NCI-H748 treated with DMSO at 0.1 percent for 48 hours (cell line): ENCODE data around the gene ARHGAP22.

ENCODE experiments used
- DNase-seq: peaks from one replicate; lab custom pipeline; 2025; lab: John Stamatoyannopoulos, UW

The ARHGAP22 gene

DNA sequence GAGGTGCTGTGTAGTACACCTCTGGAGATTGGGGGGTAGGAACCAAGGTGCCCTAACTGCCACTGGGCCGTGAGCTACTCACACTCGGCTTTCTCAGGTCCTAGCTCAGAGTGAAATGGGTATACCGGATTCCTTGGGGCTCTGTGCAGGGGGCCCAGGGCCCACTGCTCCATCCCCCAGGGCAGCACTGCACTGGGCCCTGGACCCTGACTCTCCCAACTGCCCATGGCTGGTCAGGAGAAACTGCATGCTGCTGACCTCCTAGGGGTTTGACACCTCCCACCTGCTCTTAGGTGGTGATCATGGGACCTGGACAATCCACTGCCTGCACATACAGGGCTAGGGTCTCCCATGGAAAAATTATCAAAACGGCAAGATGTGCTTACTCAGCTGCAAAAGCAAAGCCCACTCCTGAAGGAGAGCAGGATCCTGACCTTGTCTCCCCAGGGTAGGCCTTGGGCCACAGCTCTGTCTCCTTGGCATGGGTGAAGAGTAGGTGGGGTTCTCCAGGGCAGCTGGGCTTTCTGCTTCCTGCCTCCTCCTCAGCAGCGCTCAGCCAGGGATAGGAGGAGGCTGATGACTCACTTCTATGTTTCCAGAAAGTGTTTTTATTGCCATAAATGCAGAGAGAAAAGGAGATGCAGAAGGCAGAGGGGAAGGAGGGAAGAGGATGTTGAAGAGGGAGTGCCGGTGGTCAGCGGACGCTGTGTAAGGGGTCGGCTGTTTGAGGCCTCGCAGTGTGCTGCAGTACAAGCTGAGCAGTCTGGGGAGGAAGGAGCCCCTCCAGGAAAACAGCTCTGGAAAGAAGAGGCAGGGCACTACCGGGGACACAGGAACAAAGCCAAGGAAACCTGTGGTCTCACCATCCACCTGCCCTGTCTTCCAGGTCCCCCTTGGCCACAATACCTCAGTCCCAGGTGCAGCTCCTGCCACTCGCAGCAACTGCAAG is 107.8 kb downstream of the ARHGAP22 start:
- DNase-seq: no peak

DNA sequence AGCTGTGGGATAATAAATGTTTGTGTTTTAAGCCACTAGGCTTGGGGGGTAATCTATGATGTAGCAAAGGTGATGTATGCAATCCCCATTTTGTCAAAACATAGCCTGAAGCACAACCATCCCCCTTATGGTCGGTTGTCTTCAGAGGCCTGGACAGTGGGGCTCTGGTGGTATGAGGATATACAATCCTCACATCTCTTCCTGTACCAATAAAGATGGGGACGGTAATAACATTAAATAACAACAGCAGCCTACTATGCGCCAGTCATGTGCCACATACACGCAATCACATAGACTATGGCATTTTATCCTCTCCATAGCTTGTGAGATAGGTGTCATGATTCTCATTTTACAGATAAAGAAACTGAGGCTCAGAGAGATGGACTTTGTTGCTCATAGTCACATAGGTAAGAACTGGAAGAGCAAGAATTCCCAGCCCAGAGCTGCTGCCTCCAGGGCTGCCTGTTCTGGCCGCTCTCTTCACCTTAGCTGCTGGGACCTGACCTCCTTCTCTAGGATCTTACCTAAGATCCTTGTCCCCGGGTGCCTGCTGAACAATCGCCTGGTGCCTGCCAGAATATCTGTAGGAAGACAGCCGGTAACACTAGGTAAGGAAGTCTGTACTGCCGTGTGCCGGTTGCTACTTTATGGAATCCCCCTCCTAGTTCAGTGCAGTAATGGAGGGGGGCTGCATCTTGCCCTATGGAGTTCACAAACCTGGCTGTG is 108.6 kb downstream of the ARHGAP22 start:
- no peak for DNase-seq

DNA sequence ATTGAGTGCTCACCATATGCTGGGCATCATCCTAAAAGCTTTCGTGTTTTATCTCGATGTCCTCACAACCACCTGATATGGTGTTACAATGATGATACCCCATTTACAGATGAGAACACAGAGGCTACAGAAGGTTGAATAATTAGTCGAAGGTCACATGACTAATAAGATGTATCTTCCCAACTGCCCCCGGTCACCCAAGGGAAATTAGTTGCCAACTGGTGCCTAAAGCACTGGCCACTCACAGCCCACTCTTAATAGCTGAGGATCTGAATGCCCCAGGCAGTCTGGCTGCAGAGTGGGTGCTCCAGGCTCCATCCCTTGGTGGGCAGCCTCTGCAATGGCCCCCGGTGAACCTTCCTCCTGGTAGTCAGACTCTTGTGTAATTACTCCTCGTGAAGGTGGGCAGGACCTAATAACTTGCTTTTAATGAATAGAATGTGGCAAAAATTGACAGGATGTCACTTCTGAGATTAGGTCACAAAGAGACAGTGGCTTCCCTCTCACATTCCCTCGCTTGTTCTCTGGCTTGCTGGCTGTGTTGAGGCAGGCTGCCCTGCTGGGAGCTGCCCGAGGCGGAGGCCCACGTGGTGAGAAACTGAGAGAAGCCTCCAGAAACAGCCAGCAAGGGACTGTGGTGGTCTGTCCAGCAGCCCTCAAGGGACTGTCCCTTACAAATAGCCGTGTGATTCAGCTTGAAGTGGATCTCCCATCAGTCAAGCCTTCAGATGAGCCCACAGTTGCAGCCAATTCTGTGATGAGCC is 109.4 kb downstream of the ARHGAP22 start:
- no peak for DNase-seq

DNA sequence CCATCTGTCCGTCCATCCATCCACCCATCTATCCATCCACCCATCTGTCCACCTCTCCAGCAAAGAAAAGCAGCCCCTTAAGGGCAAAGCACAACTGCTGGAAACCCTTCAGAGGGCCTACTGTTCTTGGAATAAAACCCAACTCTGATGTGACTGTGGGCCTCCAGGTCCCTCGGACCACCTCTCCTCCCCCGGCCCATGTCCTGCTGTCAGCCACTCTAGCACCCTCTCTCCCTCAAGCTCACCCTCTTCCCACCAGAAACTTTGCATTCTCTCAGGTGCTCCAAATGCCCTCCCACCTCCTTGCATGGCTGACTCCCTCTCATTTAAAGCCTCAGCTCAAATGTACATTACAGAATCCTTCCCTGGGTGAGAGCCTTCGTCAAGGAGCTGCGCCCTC is 110.3 kb downstream of the ARHGAP22 start:
- DNase-seq: no peak

DNA sequence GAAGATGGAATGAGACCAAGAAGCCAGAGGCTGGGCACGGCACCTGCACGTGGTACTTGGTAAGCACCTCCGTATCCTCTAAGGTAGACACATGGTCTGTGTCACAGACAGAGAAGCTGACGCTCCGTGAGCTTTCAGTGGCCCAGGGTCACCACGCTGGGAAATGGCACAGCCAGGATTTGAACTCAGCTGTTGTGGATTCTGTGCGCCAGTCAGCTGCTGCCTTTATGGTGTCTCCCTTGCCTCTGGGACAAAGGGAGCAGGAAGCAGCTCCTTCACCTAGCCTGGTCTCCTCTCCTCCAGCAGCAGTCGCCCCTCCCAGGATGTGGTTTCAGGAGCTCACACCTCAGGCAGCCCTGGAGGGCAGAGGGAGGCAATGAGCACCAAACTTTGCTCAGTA is 110.8 kb downstream of the ARHGAP22 start:
- DNase-seq: no peak

DNA sequence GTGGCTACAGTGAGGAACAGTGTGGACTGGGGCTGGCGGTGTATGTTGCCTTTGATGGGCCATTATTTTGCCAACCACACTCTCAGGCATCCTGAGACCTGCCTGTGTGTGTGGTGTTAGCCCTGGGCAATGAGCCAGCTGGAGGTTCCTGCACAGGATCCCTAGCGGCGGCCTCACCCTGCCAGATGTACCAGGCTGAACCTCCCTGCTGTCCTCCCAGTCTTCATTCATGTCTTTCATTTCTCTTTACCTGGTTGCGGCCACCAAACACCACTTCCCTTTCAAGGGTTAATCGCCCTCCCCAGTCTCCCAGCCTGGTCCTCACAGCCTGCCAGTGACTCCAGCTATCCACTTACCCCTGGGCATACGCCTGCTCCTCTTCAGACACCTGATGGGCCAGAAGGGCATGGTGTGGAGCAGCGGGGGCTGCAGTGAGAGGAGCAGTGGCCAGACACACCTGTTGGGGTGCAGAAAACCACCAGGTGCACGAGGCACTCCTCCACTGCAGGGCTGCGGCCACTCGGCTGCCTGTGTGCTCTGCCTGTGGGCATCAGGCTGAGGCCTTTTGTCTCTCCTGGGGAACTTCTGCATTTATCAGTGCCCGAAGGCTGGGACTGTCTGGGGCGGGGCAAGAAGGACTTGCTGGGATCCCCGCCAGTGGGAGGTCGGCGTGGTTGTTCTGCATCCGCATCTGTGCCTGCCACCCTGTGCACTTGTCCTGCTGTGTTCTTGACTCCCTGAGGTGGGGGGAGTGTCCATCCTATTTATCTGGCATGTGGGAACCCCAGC is 111.6 kb downstream of the ARHGAP22 start:
- DNase-seq: no peak

DNA sequence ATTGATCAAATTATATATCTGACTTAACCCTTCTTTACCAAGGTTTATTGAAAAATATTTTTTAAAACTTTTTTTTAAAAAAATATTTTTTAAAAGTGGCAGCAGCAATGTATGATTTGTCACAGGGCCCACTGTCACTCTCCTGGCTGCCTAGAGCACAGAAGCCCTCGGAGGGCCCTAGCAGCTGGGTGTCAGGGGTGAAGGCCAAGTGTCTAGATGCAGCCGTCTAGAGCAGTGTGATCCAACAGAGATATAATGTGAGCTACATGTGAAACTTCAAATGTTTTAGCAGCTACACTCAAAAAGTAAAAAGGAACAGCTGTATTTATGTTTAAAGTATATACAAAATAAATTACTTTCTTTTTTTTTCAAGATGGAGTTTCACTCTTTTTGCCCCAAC is 112.7 kb downstream of the ARHGAP22 start:
- no peak for DNase-seq

DNA sequence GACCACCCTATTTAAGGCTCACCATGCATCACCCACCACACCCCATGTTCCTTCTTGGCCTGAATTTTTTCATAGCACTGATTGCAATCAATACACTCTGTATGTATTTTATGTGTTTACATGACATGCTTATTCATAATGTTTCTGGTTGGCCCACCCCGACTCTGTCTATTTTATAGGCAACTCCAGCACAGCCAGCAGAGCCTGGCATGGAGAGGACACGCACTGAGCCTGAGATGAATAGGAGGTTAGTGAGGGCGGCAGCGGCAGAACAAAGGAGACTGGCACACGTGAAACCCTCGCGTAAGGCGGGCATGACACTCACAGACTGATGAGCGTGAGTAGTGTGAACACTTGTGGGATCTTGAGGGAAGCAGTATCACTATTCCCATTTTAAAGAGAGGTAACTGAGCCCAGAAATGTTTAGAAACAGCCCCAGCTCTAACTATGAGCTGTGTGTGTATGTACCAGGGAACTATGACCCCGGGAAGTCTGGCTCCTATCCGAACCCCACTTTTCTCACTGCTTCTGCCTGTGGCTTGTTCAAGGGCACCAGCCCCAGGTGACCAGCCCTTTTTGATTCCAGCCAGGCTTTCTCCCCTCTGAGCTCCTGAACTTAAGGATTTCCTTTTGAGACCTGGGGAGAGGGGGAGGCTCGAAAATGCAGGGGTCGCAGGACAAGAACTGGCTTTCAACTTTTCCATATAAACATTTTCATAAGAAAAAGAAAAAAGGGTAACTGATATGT is 113.3 kb downstream of the ARHGAP22 start:
- no peak for DNase-seq

DNA sequence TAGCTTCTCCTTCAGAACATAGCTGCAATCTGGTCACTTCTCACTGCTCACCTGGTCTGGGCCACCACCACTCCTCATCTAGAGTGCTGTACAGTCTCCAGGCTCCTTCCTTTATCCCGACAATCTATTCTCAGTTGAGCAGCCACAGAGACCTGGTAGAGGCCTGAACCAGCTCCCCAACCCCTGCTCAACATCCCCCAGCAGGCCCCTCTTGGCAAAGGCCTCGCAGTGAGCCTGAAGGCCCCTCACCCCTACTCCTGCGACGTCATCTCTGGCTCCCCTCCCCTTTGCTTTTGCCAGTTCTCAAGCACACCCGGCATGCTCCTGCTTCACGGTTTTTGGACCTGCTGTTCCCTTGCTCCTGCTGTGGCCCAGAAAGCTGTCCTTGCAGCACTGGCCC is 113.9 kb downstream of the ARHGAP22 start:
- no peak for DNase-seq

DNA sequence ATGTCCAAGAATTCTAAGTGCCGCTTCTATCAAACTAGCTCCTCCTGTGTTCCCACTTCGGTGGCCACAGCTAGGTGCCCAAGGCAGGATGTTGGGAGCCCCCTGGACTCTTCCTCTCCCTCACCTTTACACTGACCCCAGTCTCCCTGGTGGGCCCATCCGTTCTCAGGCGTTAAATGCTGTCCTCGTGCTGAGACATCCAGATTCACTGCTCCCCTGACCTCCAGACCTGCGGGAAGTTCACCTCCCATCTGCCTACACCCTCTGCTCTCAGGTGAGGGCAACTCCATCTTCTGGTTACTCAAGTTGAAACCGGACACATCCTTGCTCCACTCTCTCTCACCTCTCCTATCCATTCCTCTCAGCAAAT is 114.3 kb downstream of the ARHGAP22 start:
- DNase-seq: no peak

DNA sequence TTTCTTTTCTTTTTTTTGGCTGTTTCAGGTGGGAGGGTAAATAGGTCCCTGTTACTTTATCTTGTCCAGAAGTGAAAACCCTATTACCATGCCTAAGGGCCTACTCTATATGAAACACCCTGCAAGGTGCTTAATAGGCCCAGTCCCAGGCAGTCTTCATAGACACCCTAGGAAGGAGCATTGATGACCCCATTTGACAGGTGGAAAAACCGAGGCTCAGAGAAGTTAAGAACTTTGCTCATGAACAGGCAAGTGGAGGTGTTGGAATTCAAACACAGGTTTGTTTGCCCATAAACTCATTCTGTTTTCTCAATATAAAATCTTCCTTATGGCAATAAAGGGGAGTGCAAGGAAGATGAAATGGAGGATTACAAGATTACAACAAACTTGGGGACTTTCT is 115.8 kb downstream of the ARHGAP22 start:
- no peak for DNase-seq

DNA sequence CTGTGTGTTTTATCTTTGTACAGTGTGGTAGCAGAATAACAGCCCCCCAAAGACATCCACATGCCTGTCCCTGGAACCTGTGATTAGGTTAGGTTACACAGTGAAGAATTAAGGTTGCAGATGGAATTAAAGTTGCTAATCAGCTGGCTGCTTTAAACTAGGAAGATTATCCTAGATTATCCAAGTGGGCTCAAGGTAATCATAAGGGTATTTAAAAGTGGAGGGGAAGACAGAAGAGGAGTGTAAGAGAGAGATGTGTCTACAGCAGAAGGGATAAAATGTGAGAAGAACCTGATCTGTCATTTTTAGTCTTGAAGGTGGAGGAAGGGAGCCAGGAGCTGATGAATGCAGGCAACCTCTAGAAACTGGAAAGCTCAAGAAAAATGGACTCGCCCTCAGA is 117.6 kb downstream of the ARHGAP22 start:
- no peak for DNase-seq

DNA sequence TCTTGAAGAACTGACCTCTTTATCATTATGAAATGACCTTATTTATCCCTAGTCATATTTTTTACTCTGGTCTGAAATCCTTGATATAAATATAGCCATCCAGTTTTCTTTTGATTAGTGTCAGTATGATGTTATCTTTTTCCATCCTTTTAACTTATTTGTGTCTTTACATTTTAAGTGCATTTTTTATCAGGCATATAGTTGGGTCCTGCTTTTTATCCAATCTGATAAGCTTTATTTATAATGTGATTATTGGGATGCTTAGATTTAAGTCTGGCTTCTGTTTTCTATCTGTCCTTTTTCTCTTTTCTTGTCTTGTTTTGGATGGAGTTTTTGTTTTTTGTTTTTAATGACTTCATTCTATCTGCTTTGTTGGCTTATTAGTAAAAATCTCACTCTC is 119.2 kb downstream of the ARHGAP22 start:
- no peak for DNase-seq

DNA sequence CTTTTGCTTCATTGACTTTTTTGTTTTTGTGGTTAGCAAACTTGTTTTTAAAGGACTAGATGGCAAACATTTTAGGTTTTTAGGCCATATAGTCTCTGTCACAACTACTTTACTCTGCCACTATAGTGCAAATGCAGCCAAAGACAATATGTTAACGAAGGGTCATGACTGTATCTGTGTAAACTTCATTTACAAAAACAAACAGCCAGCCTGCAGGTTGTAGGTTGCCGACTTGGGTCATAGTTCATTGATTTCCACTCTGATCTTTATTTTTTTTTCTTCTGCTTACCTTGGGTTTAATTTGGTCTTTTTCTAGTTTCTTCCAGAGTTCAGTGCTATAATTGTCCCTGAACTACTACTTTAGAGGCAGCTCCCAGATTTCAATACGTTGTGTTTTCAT is 120.0 kb downstream of the ARHGAP22 start:
- DNase-seq: no peak

DNA sequence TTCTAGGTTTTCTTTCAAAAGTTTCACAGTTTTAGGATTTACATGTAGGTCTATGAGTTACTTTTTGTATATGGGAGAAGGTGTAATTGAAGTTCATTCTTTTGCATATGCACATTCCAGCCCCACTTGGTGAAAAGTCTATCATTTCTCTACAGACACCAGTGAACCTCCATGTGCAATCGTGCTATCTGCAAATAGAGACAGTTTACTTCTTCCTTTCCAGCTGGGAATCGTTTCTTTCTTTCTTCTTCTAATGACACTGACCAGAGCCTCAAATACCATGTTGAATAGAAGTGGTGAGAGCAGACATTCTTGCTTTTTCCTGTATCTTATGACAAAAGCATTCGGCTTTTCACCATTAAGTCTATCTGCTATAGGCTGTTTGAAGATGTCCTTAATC is 122.7 kb downstream of the ARHGAP22 start:
- DNase-seq: no peak

DNA sequence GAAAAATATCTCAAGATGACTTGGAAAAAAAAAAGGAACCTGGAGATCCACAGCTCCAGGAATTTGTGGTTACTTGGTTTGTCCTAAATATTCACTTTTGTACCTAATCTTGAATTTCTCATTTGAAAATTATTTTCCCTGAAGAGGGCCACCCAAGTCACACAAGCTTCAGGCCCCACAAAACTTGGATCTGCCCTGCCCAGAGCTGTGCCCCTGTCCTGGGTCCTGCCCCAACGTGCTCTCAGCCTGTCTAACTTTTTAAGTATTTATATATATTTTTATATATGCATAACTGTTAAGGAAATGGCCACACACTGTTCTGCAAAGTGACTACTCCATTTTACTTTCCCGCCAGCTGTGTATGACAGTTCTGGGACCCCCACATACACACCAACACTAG is 123.5 kb downstream of the ARHGAP22 start:
- no peak for DNase-seq

DNA sequence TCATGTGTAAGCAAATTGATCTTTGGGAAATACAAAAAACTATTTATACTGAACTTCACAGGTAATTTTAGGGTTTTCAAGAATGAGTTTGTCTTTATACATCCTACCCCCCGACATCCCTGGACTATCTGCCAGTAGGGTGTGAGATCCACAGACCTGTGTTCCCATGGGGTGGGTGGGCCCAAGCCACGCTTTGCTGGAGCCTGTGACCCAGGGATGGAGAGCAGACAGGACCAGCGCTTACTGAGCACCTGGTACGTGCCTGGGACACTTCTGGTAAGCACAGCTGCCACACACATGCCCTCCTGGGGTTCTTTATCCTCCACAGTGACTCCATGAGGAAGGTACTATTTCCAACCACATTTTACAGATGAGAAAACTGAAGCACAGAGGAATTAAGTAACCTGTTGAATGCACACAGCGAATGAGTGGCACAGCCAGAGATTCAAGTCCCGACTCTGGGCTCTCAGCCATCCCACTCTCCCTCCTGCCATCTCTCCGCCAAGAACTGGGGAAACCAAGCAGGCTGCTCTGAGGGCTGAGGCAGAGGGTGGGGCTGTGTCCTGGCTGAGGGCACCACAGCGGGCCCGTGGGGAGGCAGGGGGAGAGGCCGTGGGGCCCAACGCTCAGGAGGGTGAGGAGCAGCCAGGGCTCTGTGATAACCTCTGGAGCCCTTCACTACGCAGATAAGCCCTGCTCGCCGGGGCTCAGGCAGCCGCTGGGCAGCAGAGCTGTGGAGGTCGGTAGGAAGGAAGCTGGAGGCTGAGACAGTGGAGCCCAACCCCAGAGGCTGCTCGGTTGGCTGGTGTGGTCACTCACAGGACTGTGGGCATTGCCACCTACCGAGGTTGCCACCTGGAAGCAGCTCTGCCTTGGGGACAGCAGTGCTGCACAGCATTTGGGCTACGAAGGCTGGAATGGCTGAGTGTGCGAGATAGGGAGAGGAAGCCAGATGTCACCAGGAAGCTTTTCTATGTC is 124.2 kb downstream of the ARHGAP22 start:
- no peak for DNase-seq

DNA sequence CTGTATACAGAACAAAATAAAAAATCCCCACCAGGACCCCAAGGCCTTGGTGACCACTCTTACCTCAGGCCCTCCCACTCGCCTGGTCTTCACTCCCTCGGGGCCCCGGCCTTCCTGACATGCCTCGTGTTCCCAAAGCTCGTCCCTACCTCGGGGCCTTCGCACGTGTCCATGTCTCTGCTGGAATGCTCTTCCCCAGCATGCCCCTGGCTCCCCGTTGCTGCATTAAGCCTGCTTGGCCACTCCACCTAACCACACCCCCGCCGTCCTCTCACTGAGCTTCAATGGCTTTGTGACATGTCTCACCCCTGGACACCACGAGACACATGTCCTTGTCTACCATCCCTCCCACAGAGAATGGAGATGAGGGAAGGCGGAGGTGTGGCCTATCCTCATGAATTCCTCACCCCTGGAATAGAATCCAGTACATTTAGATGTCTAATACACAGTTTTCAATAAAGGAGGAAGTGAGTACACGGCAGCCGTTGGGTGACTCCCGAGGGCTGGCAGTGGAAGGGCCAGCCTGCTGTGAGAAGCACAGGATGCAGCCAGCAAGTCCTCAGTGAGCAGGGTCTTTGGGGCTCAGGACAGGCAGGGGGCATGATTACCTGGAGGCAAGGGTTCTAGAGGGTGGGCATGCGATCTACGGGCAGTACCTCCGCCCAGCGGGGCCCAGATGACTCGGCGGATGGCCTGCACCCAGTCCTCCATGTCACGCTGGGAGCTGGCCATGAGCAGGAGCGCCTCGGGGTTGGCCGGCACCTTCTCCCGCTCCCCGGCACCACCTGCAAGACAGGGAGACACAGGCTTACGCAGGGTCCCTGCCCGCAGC is 125.7 kb downstream of the ARHGAP22 start:
- DNase-seq: no peak

DNA sequence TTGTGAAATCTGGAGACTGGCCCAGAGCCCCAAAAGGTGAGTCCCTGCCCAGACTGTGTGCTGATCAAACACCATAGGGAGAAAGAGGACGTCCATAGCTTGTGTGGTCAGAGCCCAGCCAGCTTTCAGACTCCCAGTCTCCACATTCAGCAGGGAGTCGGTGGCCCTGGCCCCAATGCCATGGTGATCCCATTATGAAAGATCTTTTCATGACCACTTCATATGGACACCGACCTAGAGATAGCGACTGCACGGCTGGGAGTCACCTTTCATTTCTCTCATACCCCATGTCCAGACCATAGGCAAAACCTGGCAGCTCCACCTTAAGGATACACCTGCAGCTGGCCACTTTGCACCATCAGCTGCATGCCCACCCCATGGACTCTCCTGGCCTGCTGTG is 126.4 kb downstream of the ARHGAP22 start:
- no peak for DNase-seq
